Measurements from ENCODE around the gene NAXD.

DNA sequence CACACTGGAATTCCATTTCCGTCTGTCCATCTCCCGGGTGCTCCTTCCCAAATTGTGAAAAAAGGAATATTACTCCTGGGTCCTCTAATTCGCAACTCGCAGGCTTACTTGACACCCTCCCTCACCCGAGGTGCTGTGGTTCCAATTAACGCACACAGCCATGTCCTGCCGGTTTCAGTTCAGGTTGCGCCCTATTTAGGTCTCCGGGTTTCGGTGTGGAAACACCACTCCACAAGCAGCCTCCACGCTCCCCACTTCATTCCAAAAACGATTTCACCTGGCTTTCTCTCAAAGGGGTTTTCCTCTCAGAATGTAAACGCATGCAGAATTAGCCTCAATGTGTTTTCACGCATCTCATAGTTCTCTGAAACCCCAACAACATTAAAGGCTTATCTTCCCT lies 37.9 kb downstream of the NAXD start:
- TF ChIP-seq, protein P1, sequence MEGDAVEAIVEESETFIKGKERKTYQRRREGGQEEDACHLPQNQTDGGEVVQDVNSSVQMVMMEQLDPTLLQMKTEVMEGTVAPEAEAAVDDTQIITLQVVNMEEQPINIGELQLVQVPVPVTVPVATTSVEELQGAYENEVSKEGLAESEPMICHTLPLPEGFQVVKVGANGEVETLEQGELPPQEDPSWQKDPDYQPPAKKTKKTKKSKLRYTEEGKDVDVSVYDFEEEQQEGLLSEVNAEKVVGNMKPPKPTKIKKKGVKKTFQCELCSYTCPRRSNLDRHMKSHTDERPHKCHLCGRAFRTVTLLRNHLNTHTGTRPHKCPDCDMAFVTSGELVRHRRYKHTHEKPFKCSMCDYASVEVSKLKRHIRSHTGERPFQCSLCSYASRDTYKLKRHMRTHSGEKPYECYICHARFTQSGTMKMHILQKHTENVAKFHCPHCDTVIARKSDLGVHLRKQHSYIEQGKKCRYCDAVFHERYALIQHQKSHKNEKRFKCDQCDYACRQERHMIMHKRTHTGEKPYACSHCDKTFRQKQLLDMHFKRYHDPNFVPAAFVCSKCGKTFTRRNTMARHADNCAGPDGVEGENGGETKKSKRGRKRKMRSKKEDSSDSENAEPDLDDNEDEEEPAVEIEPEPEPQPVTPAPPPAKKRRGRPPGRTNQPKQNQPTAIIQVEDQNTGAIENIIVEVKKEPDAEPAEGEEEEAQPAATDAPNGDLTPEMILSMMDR (IDR thresholded peaks at IDR 0.05) = no peak
- TF ChIP-seq POLR2A (IDR thresholded peaks at IDR 0.05) = no peak
